Large intestine (tissue), 3 donors: ENCODE data around the gene FARSA. TPM values are rescaled to one million over a fixed set of nuclear protein-coding genes. Genes with fewer than 3 reads are reported as not detected.

Source experiments
- DNase-seq, 2 donors: peaks; one replicate each; pipeline versions ENCODE4 v3.0.0 to v3.0.0-alpha.2; 2013
- H3K27ac ChIP-seq: one replicate; pipeline ENCODE4 v1.5.1; 2013; ENCODE audit warnings: low read length
- H3K27me3 ChIP-seq: 2 replicates; pipeline ENCODE4 v1.6.1; 2013; ENCODE audit warnings: low read length; ENCODE audit not compliant: control insufficient read depth, insufficient read depth
- H3K36me3 ChIP-seq: 2 replicates; pipeline ENCODE4 v1.6.1; 2013; ENCODE audit warnings: low read length; ENCODE audit not compliant: control insufficient read depth, insufficient read depth
- H3K4me1 ChIP-seq: one replicate; pipeline ENCODE4 v1.6.1; 2013; ENCODE audit warnings: low read length; ENCODE audit not compliant: control insufficient read depth, insufficient read depth
- H3K4me3 ChIP-seq: one replicate; pipeline ENCODE4 v1.5.1; 2013; ENCODE audit warnings: low read length
- H3K9me3 ChIP-seq: one replicate; pipeline ENCODE4 v1.6.1; 2013; ENCODE audit warnings: mild to moderate bottlenecking, low read depth, low read length, moderate library complexity; ENCODE audit not compliant: control insufficient read depth
- WGBS: methylation state at CpG from one replicate; pipeline ENCODE4 v1.1.5; 2013; ENCODE audit warnings: low lambda C conversion rate; ENCODE audit not compliant: insufficient coverage; 5-methylcytosine and 5-hydroxymethylcytosine counted together
- polyA plus RNA-seq: library from polyadenylated mRNA; unstranded; fragments of 120-200 nt; gene quantifications from one replicate; pipeline ENCODE4 v1.2.1, GENCODE V29; 2013

FARSA gene
- polyA plus RNA-seq, 1 donor = 55.0 TPM

GRCh38 chr19:12913851-12914690 lies 19.4 kb downstream of the FARSA start:
- Histone ChIP-seq H3K4me3 (no peak overlapping the region), H3K27me3 (peaks cover 6% of the 10 kb centered on the region), H3K9me3 (no peaks in the 10 kb centered on the region), H3K4me1 (peaks cover 10% of the 10 kb centered on the region), H3K27ac (peak overlapping the region; percentile 53), H3K36me3 (no peaks in the 10 kb centered on the region)
- no CpG with 5 or more reads among the region's 12 CpGs for WGBS
- DNase-seq = peak in 1 of 2 donors; percentile 37

GRCh38 chr19:12913011-12913561 lies 20.4 kb downstream of the FARSA start:
- peak overlapping the region; percentile 53 for H3K27ac ChIP-seq
- peak; percentile 63 to 67 for DNase-seq
- H3K4me1 ChIP-seq = peaks cover 7% of the 10 kb centered on the region
- H3K9me3 ChIP-seq = no peaks in the 10 kb centered on the region
- no peak overlapping the region for H3K4me3 ChIP-seq
- no CpG with 5 or more reads among the region's 22 CpGs for WGBS
- no peaks in the 10 kb centered on the region for H3K36me3 ChIP-seq
- peaks cover 6% of the 10 kb centered on the region for H3K27me3 ChIP-seq

GRCh38 chr19:12912571-12912970 lies 20.9 kb downstream of the FARSA start:
- peak overlapping the region; percentile 53 for H3K27ac ChIP-seq
- H3K9me3 ChIP-seq = no peaks in the 10 kb centered on the region
- H3K27me3 ChIP-seq = peaks cover 6% of the 10 kb centered on the region
- H3K4me3 ChIP-seq = no peak overlapping the region
- 60% methylated on average over 1 of the region's 4 CpGs for WGBS
- DNase-seq = no peak
- H3K4me1 ChIP-seq = peaks cover 7% of the 10 kb centered on the region
- H3K36me3 ChIP-seq = no peaks in the 10 kb centered on the region

GRCh38 chr19:12907166-12907565 lies 26.3 kb downstream of the FARSA start:
- H3K27me3 ChIP-seq = no peaks in the 10 kb centered on the region
- no peak overlapping the region for H3K27ac ChIP-seq
- no peaks in the 10 kb centered on the region for H3K4me1 ChIP-seq
- H3K4me3 ChIP-seq = no peak overlapping the region
- no CpG with 5 or more reads among the region's 9 CpGs for WGBS
- no peak for DNase-seq
- H3K9me3 ChIP-seq = no peaks in the 10 kb centered on the region
- H3K36me3 ChIP-seq = no peaks in the 10 kb centered on the region

GRCh38 chr19:12899891-12900518 lies 33.5 kb downstream of the FARSA start:
- no peak overlapping the region for H3K27ac ChIP-seq
- WGBS = no CpG with 5 or more reads among the region's 10 CpGs

GRCh38 chr19:12896460-12896859 lies 37.1 kb downstream of the FARSA start:
- no CpG with 5 or more reads among the region's 17 CpGs for WGBS
- H3K27me3 ChIP-seq = no peaks in the 10 kb centered on the region
- no peaks in the 10 kb centered on the region for H3K9me3 ChIP-seq
- H3K27ac ChIP-seq = no peak overlapping the region
- H3K4me3 ChIP-seq = no peak overlapping the region
- peaks cover 37% of the 10 kb centered on the region for H3K36me3 ChIP-seq
- H3K4me1 ChIP-seq = peaks cover 8% of the 10 kb centered on the region
- DNase-seq = no peak

More at GRCh38 chr19:12899891-12900518, 33.5 kb downstream of the FARSA start:
- Histone ChIP-seq H3K36me3 (peaks cover 23% of the 10 kb centered on the region), H3K27me3 (no peaks in the 10 kb centered on the region), H3K4me1 (no peaks in the 10 kb centered on the region), H3K4me3 (no peak overlapping the region), H3K9me3 (no peaks in the 10 kb centered on the region)
- no peak for DNase-seq

- Histone ChIP-seq H3K9me3 (no peaks in the 10 kb centered on the region), H3K27me3 (no peaks in the 10 kb centered on the region), H3K36me3 (peaks cover 37% of the 10 kb centered on the region), H3K27ac (no peak overlapping the region), H3K4me3 (no peak overlapping the region), H3K4me1 (peaks cover 8% of the 10 kb centered on the region)
- no CpG with 5 or more reads among the region's 5 CpGs for WGBS
- no peak for DNase-seq
Measured at GRCh38 chr19:12893582-12893981, 39.9 kb downstream of the FARSA start.

- H3K27me3 ChIP-seq = peaks cover 15% of the 10 kb centered on the region
- WGBS = no CpG with 5 or more reads among the region's 26 CpGs
- H3K27ac ChIP-seq = peak overlapping the region; percentile 13
- peak overlapping the region; percentile 81 for H3K4me3 ChIP-seq
- H3K9me3 ChIP-seq = no peaks in the 10 kb centered on the region
- peaks cover 8% of the 10 kb centered on the region for H3K4me1 ChIP-seq
- no peak for DNase-seq
- peaks cover 22% of the 10 kb centered on the region for H3K36me3 ChIP-seq
Measured at GRCh38 chr19:12891553-12892021, 41.9 kb downstream of the FARSA start.

- H3K4me3 ChIP-seq = peak within 1 kb of the TSS; percentile 81
- peaks cover 8% of the 10 kb centered on the region for H3K4me1 ChIP-seq
- peak within 1 kb of the TSS; percentile 16 for H3K27ac ChIP-seq
- peaks cover 16% of the 10 kb centered on the region for H3K36me3 ChIP-seq
- WGBS = no CpG with 5 or more reads among the region's 49 CpGs
- H3K27me3 ChIP-seq = peaks cover 21% of the 10 kb centered on the region
- peak; percentile 97 to 99 for DNase-seq
- peaks cover 1% of the 10 kb centered on the region for H3K9me3 ChIP-seq
Measured at GRCh38 chr19:12890787-12891552, 42.5 kb downstream of the FARSA start, which contains the start of gene GCDH. Gene GCDH (plus strand): TSS chr19:12891160. CDS start chr19:12891305, 145 bp downstream.
